ENCODE results near the gene HCST. TPM values are rescaled to one million over a fixed set of nuclear protein-coding genes. Genes with fewer than 3 reads are reported as not detected.

Gene HCST
- total RNA-seq, 2 donors from 2014 or later: 4.9 TPM; not detected in 1

DNA sequence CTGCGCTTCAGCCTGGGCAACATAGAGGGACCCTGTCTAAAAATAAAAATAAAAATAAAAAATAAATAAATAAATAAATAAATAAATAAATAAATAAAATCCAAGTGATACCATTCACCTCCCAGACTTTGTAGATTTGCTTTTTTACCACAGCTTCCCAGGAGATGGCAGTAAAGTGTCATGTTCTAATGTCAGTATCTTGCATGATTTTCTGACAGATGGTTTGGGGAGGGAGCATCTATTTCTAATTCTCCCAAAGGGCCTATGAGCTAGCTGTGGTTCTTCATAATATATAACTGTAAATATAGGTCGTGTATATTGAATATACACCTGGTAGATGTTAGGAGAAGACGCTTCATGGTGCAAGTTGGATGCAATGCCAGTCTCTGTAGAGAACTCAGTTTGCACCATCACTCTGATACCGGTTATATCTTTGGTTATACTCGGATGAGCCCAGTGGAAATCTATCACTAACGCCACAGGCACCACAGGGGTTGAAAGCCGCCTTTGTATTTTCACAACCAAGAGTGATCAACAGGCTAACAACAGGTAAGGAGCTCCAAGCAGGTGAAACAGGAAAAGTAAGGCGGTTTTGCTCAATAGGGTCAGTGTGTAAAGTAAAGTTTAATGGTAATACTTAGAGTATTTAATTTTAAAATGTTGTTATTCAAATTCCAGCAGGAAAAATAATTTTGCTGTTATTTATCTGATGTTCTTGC, 20.1 kb upstream of the HCST start:
- Histone ChIP-seq H3K27ac (no peak overlapping the region), H3K4me3 (no peak overlapping the region), H3K9me3 (no peaks in the 10 kb centered on the region), H3K27me3 (replicated peaks; ENCODE audit: insufficient read depth) (no peaks in the 10 kb centered on the region), H3K36me3 (no peaks in the 10 kb centered on the region), H3K4me1 (replicated peaks) (no peaks in the 10 kb centered on the region)
- TF ChIP-seq POLR2A (IDR thresholded peaks at IDR 0.05): no peak
- peak; percentile 29 for TF ChIP-seq POLR2AphosphoS5 (IDR thresholded peaks at IDR 0.05)
- TF ChIP-seq, protein P1, sequence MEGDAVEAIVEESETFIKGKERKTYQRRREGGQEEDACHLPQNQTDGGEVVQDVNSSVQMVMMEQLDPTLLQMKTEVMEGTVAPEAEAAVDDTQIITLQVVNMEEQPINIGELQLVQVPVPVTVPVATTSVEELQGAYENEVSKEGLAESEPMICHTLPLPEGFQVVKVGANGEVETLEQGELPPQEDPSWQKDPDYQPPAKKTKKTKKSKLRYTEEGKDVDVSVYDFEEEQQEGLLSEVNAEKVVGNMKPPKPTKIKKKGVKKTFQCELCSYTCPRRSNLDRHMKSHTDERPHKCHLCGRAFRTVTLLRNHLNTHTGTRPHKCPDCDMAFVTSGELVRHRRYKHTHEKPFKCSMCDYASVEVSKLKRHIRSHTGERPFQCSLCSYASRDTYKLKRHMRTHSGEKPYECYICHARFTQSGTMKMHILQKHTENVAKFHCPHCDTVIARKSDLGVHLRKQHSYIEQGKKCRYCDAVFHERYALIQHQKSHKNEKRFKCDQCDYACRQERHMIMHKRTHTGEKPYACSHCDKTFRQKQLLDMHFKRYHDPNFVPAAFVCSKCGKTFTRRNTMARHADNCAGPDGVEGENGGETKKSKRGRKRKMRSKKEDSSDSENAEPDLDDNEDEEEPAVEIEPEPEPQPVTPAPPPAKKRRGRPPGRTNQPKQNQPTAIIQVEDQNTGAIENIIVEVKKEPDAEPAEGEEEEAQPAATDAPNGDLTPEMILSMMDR (IDR thresholded peaks at IDR 0.05): peak in 3 of 4 experiments; percentile 32 to 75 (median 42)
- peak; percentile 42 for DNase-seq (ENCODE audit: low spot score)
- intact Hi-C loops (cut with DNase I): loop anchor here (1.0 kb wide), 1 partner anchor 49 kb away; no protein-coding TSS in a partner anchor
- 33% methylated on average over 8 of the region's 8 CpGs for WGBS

DNA sequence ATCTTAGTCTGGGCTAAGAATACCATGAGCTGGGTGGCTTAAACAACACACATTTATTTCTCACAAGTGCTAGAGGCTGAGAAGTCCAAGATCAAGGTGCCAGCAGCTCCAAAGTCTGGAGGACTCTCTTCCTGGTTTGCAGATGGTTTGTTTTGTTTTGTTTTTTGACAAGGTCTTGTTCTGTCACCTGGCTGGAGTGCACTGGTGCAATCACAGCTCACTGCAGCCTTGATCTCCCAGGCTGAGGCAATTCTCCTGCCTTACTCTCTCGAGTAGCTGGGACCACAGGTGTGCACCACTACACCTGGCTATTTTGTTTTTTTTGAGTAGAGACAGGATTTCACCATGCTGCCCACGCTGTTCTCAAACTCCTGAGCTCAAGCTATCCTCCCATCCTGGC, 18.4 kb upstream of the HCST start:
- WGBS: 48% methylated on average over 2 of the region's 2 CpGs
- TF ChIP-seq POLR2AphosphoS5 (IDR thresholded peaks at IDR 0.05) (no peak), POLR2A (IDR thresholded peaks at IDR 0.05) (no peak)
- TF ChIP-seq, protein P1 (IDR thresholded peaks at IDR 0.05): no peak
- no peaks in the 10 kb centered on the region for H3K9me3 ChIP-seq
- intact Hi-C loops (cut with DNase I): no loop called here
- H3K4me1 ChIP-seq (replicated peaks): no peaks in the 10 kb centered on the region
- no peak overlapping the region for H3K27ac ChIP-seq
- peaks cover 5 to 11% of the 10 kb centered on the region in 2 donors for H3K36me3 ChIP-seq
- no peaks in the 10 kb centered on the region for H3K27me3 ChIP-seq (replicated peaks; ENCODE audit: insufficient read depth)
- DNase-seq (ENCODE audit: low spot score): no peak
- H3K4me3 ChIP-seq: no peak overlapping the region

DNA sequence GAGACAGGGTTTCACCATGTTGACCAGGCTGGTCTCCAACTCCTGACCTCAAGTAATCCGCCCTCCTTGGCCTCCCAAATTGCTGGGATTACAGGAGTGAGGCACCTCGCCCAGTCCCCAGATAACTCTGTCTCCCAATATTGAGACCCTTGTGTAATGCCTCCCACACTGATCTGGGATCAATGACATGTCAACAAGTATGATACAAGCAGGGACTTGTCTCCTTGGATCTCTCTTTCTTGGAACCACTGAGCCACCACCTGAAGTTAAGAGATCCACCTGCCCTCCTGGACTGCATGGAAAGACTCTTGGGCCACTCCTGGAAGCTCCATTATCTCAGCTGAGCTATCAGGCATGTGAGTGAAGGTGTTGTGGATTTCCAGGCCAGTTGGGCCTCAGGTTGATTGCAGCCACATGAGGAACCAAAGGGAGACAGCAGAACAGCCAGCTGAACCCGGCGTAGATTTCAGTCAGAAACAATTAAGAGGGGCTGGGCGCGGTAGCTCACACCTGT, 17.0 kb upstream of the HCST start:
- Histone ChIP-seq H3K4me3 (no peak overlapping the region), H3K9me3 (no peaks in the 10 kb centered on the region), H3K27me3 (replicated peaks; ENCODE audit: insufficient read depth) (no peaks in the 10 kb centered on the region), H3K36me3 (peaks cover 8 to 19% of the 10 kb centered on the region in 2 donors), H3K27ac (no peak overlapping the region), H3K4me1 (replicated peaks) (no peaks in the 10 kb centered on the region)
- TF ChIP-seq POLR2AphosphoS5 (IDR thresholded peaks at IDR 0.05) (no peak), POLR2A (IDR thresholded peaks at IDR 0.05) (no peak)
- TF ChIP-seq, protein P1 (IDR thresholded peaks at IDR 0.05): no peak
- DNase-seq (ENCODE audit: low spot score): no peak
- WGBS: 95% methylated on average over 6 of the region's 6 CpGs
- intact Hi-C loops (cut with DNase I): no loop called here

DNA sequence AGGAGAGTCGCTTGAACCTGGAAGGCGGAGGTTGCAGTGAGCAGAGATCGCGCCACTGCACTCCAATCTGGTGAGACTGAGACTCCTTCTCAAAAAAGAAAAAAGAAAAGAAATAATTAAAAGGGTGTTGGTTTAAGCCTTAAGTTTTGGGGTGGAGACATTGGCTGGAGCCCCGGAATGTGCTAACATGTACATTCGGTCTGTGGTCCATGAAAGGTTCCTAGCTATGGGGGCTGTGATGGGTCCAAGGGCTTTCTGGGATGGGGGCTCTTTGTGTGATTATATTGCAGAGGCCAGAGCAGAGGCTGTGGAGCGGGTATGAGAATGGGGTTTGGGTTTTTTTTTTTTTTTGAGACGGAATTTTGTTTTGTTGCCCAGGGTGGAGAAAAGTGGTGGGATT, 16.4 kb upstream of the HCST start:
- no peak for DNase-seq (ENCODE audit: low spot score)
- TF ChIP-seq, protein P1 (IDR thresholded peaks at IDR 0.05): no peak
- no peak for TF ChIP-seq POLR2AphosphoS5 (IDR thresholded peaks at IDR 0.05)
- no peak for TF ChIP-seq POLR2A (IDR thresholded peaks at IDR 0.05)
- H3K4me1 ChIP-seq (replicated peaks): no peaks in the 10 kb centered on the region
- H3K27ac ChIP-seq: no peak overlapping the region
- WGBS: 93% methylated on average over 8 of the region's 8 CpGs
- H3K4me3 ChIP-seq: no peak overlapping the region
- intact Hi-C loops (cut with DNase I): no loop called here
- peaks cover 8 to 19% of the 10 kb centered on the region in 2 donors for H3K36me3 ChIP-seq
- no peaks in the 10 kb centered on the region for H3K27me3 ChIP-seq (replicated peaks; ENCODE audit: insufficient read depth)
- no peaks in the 10 kb centered on the region for H3K9me3 ChIP-seq

DNA sequence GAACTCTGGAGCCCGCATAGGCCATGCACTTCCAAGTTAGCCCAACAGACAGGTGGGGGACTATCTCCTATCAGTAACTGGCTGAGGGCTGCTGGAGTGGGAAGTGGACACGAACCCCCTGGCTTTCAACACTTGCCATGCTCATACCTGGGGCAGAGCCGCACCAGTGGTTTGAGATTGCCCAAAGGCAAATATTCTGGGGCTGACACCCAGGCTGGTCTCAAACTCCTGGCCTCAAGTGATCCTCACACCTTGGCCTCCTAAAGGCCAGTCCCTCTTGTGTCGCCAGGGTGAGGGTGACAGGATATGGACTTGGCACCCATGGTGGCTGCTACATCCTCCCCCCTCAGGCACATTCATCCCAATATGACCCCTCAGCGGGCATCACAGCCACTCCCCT, 15.1 kb upstream of the HCST start:
- Histone ChIP-seq H3K36me3 (peaks cover 8 to 19% of the 10 kb centered on the region in 2 donors), H3K4me1 (replicated peaks) (no peaks in the 10 kb centered on the region), H3K9me3 (no peaks in the 10 kb centered on the region)

More for the DNA sequence above, 15.1 kb upstream of the HCST start:
- H3K4me3 ChIP-seq: no peak overlapping the region
- TF ChIP-seq POLR2A (IDR thresholded peaks at IDR 0.05) (no peak), POLR2AphosphoS5 (IDR thresholded peaks at IDR 0.05) (no peak)
- TF ChIP-seq, protein P1 (IDR thresholded peaks at IDR 0.05): no peak
- DNase-seq (ENCODE audit: low spot score): no peak
- intact Hi-C loops (cut with DNase I): no loop called here
- no peak overlapping the region for H3K27ac ChIP-seq
- no peaks in the 10 kb centered on the region for H3K27me3 ChIP-seq (replicated peaks; ENCODE audit: insufficient read depth)
- WGBS: 97% methylated on average over 5 of the region's 5 CpGs
